MV-4-11 (cell line): ENCODE results near the gene CELF5.
"Not testable (repeated sequence)": the region's sequence is repeated elsewhere in the genome, so short reads cannot be mapped to it uniquely, and the experiment has no call there.

Experiments
- DNase-seq: peaks from one replicate; lab custom pipeline; 2025; lab: John Stamatoyannopoulos, UW

The CELF5 gene

GRCh38 chr19:3207461-3208242 is 16.8 kb upstream of the CELF5 start:
- DNase-seq, result no peak

- DNase-seq, result no peak
Measured at GRCh38 chr19:3208317-3209207, 15.9 kb upstream of the CELF5 start.

- DNase-seq, result peak; percentile 45
Measured at GRCh38 chr19:3210347-3211017, 14.0 kb upstream of the CELF5 start.

GRCh38 chr19:3211191-3211590 is 13.3 kb upstream of the CELF5 start:
- DNase-seq, result no peak

- no peak for DNase-seq
Measured at GRCh38 chr19:3213159-3213558, 11.3 kb upstream of the CELF5 start.

- no peak for DNase-seq
Measured at GRCh38 chr19:3216874-3217273, 7.6 kb upstream of the CELF5 start.

GRCh38 chr19:3220576-3220975 is 3.9 kb upstream of the CELF5 start:
- no peak for DNase-seq

- DNase-seq, result not testable (repeated sequence)
Measured at GRCh38 chr19:3221576-3221975, 2.9 kb upstream of the CELF5 start.

GRCh38 chr19:3222709-3223108 is 1.8 kb upstream of the CELF5 start:
- DNase-seq, result no peak

- DNase-seq, result no peak
Measured at GRCh38 chr19:3225169-3225485, 666 bp downstream of the CELF5 start.

- DNase-seq, result no peak
Measured at GRCh38 chr19:3225677-3226093, 1.2 kb downstream of the CELF5 start.

GRCh38 chr19:3227054-3227626 is 2.7 kb downstream of the CELF5 start:
- DNase-seq, result no peak

GRCh38 chr19:3229346-3229743 is 4.9 kb downstream of the CELF5 start:
- no peak for DNase-seq

- no peak for DNase-seq
Measured at GRCh38 chr19:3229888-3230496, 5.5 kb downstream of the CELF5 start.

GRCh38 chr19:3231288-3231687 is 6.8 kb downstream of the CELF5 start:
- no peak for DNase-seq

- DNase-seq, result no peak
Measured at GRCh38 chr19:3233116-3233515, 8.7 kb downstream of the CELF5 start.

GRCh38 chr19:3233831-3234230 is 9.4 kb downstream of the CELF5 start:
- no peak for DNase-seq

GRCh38 chr19:3234800-3235199 is 10.3 kb downstream of the CELF5 start:
- DNase-seq, result no peak

- not testable (repeated sequence) for DNase-seq
Measured at GRCh38 chr19:3235604-3236003, 11.1 kb downstream of the CELF5 start.

- DNase-seq, result no peak
Measured at GRCh38 chr19:3236272-3236671, 11.8 kb downstream of the CELF5 start.

- DNase-seq, result no peak
Measured at GRCh38 chr19:3238066-3238561, 13.7 kb downstream of the CELF5 start.

- no peak for DNase-seq
Measured at GRCh38 chr19:3239367-3239766, 14.9 kb downstream of the CELF5 start.
